Sigmoid colon (tissue), 4 donors: Measurements from ENCODE around the gene CAND1.

Experiments used
- EP300 ChIP-seq, 4 donors: sonication (generic); formaldehyde crosslinking; IDR thresholded peaks; one replicate each; pipeline ENCODE4 v1.6.1; 2017; ENCODE audit warnings: antibody characterized with exemption in 4 of 4
- POLR2A ChIP-seq, 2 donors: fragments of 450-650 bp; IDR thresholded peaks; one replicate each; pipeline ENCODE4 v1.6.1; 2016; ENCODE audit warnings: antibody characterized with exemption in 2 of 2, mild to moderate bottlenecking in 2 of 2, moderate library complexity in 2 of 2
- POLR2AphosphoS5 ChIP-seq, 4 donors: sonication (generic); formaldehyde crosslinking; IDR thresholded peaks; one replicate each; pipeline ENCODE4 v1.6.1; 2017; ENCODE audit warnings: antibody characterized with exemption in 4 of 4
- TF ChIP-seq, protein P1 (sequence below), 4 experiments: fragments of 450-650 bp in 3 of 4; fragments of 200-600 bp in 1 of 4; IDR thresholded peaks; one replicate each; pipeline ENCODE4 v1.5.1; 2016 to 2019; ENCODE audit warnings: antibody characterized with exemption in 4 of 4, mild to moderate bottlenecking in 3 of 4, moderate library complexity in 2 of 4

DNA sequence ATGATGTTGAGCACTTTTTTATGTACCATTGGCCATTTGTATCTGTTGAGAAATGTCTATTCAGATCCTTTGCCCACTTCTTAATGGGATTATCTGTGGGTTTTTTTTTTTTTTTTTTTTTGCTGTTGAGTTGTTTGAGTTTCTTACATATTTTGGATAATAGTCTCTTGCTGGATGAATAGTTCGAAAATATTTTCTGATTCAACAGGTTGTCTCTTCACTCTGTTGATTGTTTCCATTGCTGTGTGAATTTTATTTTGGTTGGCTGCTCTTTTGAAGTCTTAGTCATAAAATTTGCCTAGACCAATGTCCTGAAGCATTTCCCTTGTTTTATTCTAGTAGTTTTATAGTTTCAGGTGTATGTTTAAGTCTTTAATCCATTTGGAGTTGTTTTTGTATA, 64.5 kb downstream of the CAND1 start:
- TF ChIP-seq, protein P1, sequence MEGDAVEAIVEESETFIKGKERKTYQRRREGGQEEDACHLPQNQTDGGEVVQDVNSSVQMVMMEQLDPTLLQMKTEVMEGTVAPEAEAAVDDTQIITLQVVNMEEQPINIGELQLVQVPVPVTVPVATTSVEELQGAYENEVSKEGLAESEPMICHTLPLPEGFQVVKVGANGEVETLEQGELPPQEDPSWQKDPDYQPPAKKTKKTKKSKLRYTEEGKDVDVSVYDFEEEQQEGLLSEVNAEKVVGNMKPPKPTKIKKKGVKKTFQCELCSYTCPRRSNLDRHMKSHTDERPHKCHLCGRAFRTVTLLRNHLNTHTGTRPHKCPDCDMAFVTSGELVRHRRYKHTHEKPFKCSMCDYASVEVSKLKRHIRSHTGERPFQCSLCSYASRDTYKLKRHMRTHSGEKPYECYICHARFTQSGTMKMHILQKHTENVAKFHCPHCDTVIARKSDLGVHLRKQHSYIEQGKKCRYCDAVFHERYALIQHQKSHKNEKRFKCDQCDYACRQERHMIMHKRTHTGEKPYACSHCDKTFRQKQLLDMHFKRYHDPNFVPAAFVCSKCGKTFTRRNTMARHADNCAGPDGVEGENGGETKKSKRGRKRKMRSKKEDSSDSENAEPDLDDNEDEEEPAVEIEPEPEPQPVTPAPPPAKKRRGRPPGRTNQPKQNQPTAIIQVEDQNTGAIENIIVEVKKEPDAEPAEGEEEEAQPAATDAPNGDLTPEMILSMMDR (IDR thresholded peaks at IDR 0.05) = no peak
- no peak for TF ChIP-seq EP300 (IDR thresholded peaks at IDR 0.05)
- TF ChIP-seq POLR2A (IDR thresholded peaks at IDR 0.05) = no peak
- TF ChIP-seq POLR2AphosphoS5 (IDR thresholded peaks at IDR 0.05) = no peak
